ENCODE data around the gene KRTAP2-4.
"Not testable (repeated sequence)": the region's sequence is repeated elsewhere in the genome, so short reads cannot be mapped to it uniquely, and the experiment has no call there.

The KRTAP2-4 gene

GRCh38 chr17:41065829-41066624 lies at the start of gene KRTAP2-4:
TSS of gene KRTAP2-4 (minus strand) at chr17:41065879. CDS start at chr17:41065845, 34 bp downstream.
- no peak for DNase-seq (ENCODE audit: low read depth)

GRCh38 chr17:41111151-41111885 lies 45.6 kb upstream of the KRTAP2-4 start:
- no peak for DNase-seq (ENCODE audit: low read depth)

GRCh38 chr17:41108728-41109386 lies 43.2 kb upstream of the KRTAP2-4 start:
- not testable (repeated sequence) for DNase-seq (ENCODE audit: low read depth)

GRCh38 chr17:41107941-41108450 lies 42.3 kb upstream of the KRTAP2-4 start:
- no peak for DNase-seq (ENCODE audit: low read depth)

GRCh38 chr17:41105347-41105746 lies 39.7 kb upstream of the KRTAP2-4 start, which contains the start of gene KRTAP4-9:
TSS of gene KRTAP4-9 (plus strand) at chr17:41105389. CDS start at chr17:41105389, 0 bp downstream.
- DNase-seq (ENCODE audit: low read depth): not testable (repeated sequence)

GRCh38 chr17:41104386-41105038 lies 38.8 kb upstream of the KRTAP2-4 start:
- not testable (repeated sequence) for DNase-seq (ENCODE audit: low read depth)

GRCh38 chr17:41103896-41104295 lies 38.2 kb upstream of the KRTAP2-4 start:
- DNase-seq (ENCODE audit: low read depth): no peak

GRCh38 chr17:41101586-41102259 lies 36.0 kb upstream of the KRTAP2-4 start, which contains the start of gene KRTAP4-16:
TSS of gene KRTAP4-16 (minus strand) at chr17:41102209. CDS start at chr17:41102209, 0 bp downstream.
- no peak for DNase-seq (ENCODE audit: low read depth)

GRCh38 chr17:41099682-41100480 lies 34.2 kb upstream of the KRTAP2-4 start:
- DNase-seq (ENCODE audit: low read depth): not testable (repeated sequence)

GRCh38 chr17:41098481-41098880 lies 32.8 kb upstream of the KRTAP2-4 start:
- no peak for DNase-seq (ENCODE audit: low read depth)

GRCh38 chr17:41098042-41098441 lies 32.4 kb upstream of the KRTAP2-4 start, which contains the start of gene KRTAP4-8:
TSS of gene KRTAP4-8 (minus strand) at chr17:41098142. CDS start at chr17:41098084, 58 bp downstream.
- no peak for DNase-seq (ENCODE audit: low read depth)

- no peak for DNase-seq (ENCODE audit: low read depth)
Measured at GRCh38 chr17:41096055-41096454, 30.4 kb upstream of the KRTAP2-4 start.

- not testable (repeated sequence) for DNase-seq (ENCODE audit: low read depth)
Measured at GRCh38 chr17:41088760-41089352, 23.2 kb upstream of the KRTAP2-4 start.

GRCh38 chr17:41084100-41084856 lies 18.6 kb upstream of the KRTAP2-4 start, which contains the start of gene KRTAP4-7:
TSS of gene KRTAP4-7 (plus strand) at chr17:41084150. CDS start at chr17:41084207, 57 bp downstream.
- DNase-seq (ENCODE audit: low read depth): not testable (repeated sequence)

- not testable (repeated sequence) for DNase-seq (ENCODE audit: low read depth)
Measured at GRCh38 chr17:41083427-41083826, 17.7 kb upstream of the KRTAP2-4 start.

- no peak for DNase-seq (ENCODE audit: low read depth)
Measured at GRCh38 chr17:41082626-41083025, 16.9 kb upstream of the KRTAP2-4 start.

GRCh38 chr17:41076788-41077187 lies 11.1 kb upstream of the KRTAP2-4 start:
- DNase-seq (ENCODE audit: low read depth): no peak

GRCh38 chr17:41073676-41074075 lies 8.0 kb upstream of the KRTAP2-4 start:
- DNase-seq (ENCODE audit: low read depth): no peak

Data from stimulated activated CD8-positive, alpha-beta memory T cell treated with anti-CD3 and anti-CD28 coated beads, Interleukin-15, amount 100 ng/mL, for 1 hour (primary cell).